Measurements from ENCODE around the gene FMNL2. TPM values are rescaled to one million over a fixed set of nuclear protein-coding genes. Genes with fewer than 3 reads are reported as not detected.

The FMNL2 gene
- total RNA-seq, 1 donor from 2014 or later = 166 TPM

- no peak overlapping the region for H3K27ac Mint-ChIP-seq (ENCODE audit: unreplicated experiment)
- peaks cover 15% of the 10 kb centered on the region for H3K27me3 Mint-ChIP-seq (ENCODE audit: unreplicated experiment)
- TF ChIP-seq CTCF (IDR thresholded peaks at IDR 0.05; ENCODE audit: partially characterized antibody, unreplicated experiment) = no peak
- DNase-seq = no peak
- H3K9me3 Mint-ChIP-seq (ENCODE audit: unreplicated experiment) = peaks cover 13% of the 10 kb centered on the region
- H3K4me3 Mint-ChIP-seq (ENCODE audit: unreplicated experiment) = no peak overlapping the region
- H3K36me3 Mint-ChIP-seq (ENCODE audit: unreplicated experiment) = no peaks in the 10 kb centered on the region
- H3K4me1 Mint-ChIP-seq (ENCODE audit: low read depth, unreplicated experiment) = peaks cover 55% of the 10 kb centered on the region
Measured at GRCh38 chr2:152445375-152445774, 110.4 kb downstream of the FMNL2 start.

- no peak for DNase-seq
- H3K9me3 Mint-ChIP-seq (ENCODE audit: unreplicated experiment) = peaks cover 13% of the 10 kb centered on the region
- no peaks in the 10 kb centered on the region for H3K36me3 Mint-ChIP-seq (ENCODE audit: unreplicated experiment)
- H3K4me1 Mint-ChIP-seq (ENCODE audit: low read depth, unreplicated experiment) = peaks cover 57% of the 10 kb centered on the region
- H3K27me3 Mint-ChIP-seq (ENCODE audit: unreplicated experiment) = peaks cover 18% of the 10 kb centered on the region
- no peak for TF ChIP-seq CTCF (IDR thresholded peaks at IDR 0.05; ENCODE audit: partially characterized antibody, unreplicated experiment)
- H3K27ac Mint-ChIP-seq (ENCODE audit: unreplicated experiment) = no peak overlapping the region
- H3K4me3 Mint-ChIP-seq (ENCODE audit: unreplicated experiment) = no peak overlapping the region
Measured at GRCh38 chr2:152445791-152446201, 110.8 kb downstream of the FMNL2 start.

GRCh38 chr2:152446213-152446612 is 111.2 kb downstream of the FMNL2 start:
- H3K27ac Mint-ChIP-seq (ENCODE audit: unreplicated experiment) = no peak overlapping the region
- peaks cover 56% of the 10 kb centered on the region for H3K4me1 Mint-ChIP-seq (ENCODE audit: low read depth, unreplicated experiment)
- no peak for TF ChIP-seq CTCF (IDR thresholded peaks at IDR 0.05; ENCODE audit: partially characterized antibody, unreplicated experiment)
- no peak overlapping the region for H3K4me3 Mint-ChIP-seq (ENCODE audit: unreplicated experiment)
- H3K9me3 Mint-ChIP-seq (ENCODE audit: unreplicated experiment) = peaks cover 13% of the 10 kb centered on the region
- H3K27me3 Mint-ChIP-seq (ENCODE audit: unreplicated experiment) = peaks cover 19% of the 10 kb centered on the region
- no peak for DNase-seq
- no peaks in the 10 kb centered on the region for H3K36me3 Mint-ChIP-seq (ENCODE audit: unreplicated experiment)

GRCh38 chr2:152447897-152448296 is 112.9 kb downstream of the FMNL2 start:
- H3K4me3 Mint-ChIP-seq (ENCODE audit: unreplicated experiment) = no peak overlapping the region
- H3K27ac Mint-ChIP-seq (ENCODE audit: unreplicated experiment) = no peak overlapping the region
- no peak for TF ChIP-seq CTCF (IDR thresholded peaks at IDR 0.05; ENCODE audit: partially characterized antibody, unreplicated experiment)
- no peaks in the 10 kb centered on the region for H3K36me3 Mint-ChIP-seq (ENCODE audit: unreplicated experiment)
- peaks cover 7% of the 10 kb centered on the region for H3K9me3 Mint-ChIP-seq (ENCODE audit: unreplicated experiment)
- DNase-seq = no peak
- H3K27me3 Mint-ChIP-seq (ENCODE audit: unreplicated experiment) = peaks cover 16% of the 10 kb centered on the region
- peaks cover 61% of the 10 kb centered on the region for H3K4me1 Mint-ChIP-seq (ENCODE audit: low read depth, unreplicated experiment)

- Mint-ChIP-seq H3K9me3 (ENCODE audit: unreplicated experiment) (peaks cover 6% of the 10 kb centered on the region), H3K27me3 (ENCODE audit: unreplicated experiment) (peaks cover 12% of the 10 kb centered on the region), H3K27ac (ENCODE audit: unreplicated experiment) (peak overlapping the region; percentile 12), H3K36me3 (ENCODE audit: unreplicated experiment) (no peaks in the 10 kb centered on the region), H3K4me1 (ENCODE audit: low read depth, unreplicated experiment) (peaks cover 62% of the 10 kb centered on the region), H3K4me3 (ENCODE audit: unreplicated experiment) (peak overlapping the region; percentile 16)
- no peak for TF ChIP-seq CTCF (IDR thresholded peaks at IDR 0.05; ENCODE audit: partially characterized antibody, unreplicated experiment)
- no peak for DNase-seq
Measured at GRCh38 chr2:152448606-152449005, 113.6 kb downstream of the FMNL2 start.

All from glutamatergic neuron (in vitro differentiated cells).